ENCODE results near the gene ZC3H8. TPM values are rescaled to one million over a fixed set of nuclear protein-coding genes. Genes with fewer than 3 reads are reported as not detected.

ZC3H8 gene
- total RNA-seq, 2 donors from 2014 or later = 14.3 to 45.8 TPM

- no peak for DNase-seq
- Histone ChIP-seq H3K27ac (no peak overlapping the region), H3K4me1 (no peaks in the 10 kb centered on the region), H3K27me3 (no peaks in the 10 kb centered on the region), H3K9me3 (peaks cover 0 to 4% (median 0%) of the 10 kb centered on the region in 3 donors), H3K4me3 (no peak overlapping the region), H3K36me3 (replicated peaks in 1 of 2; ENCODE audit: insufficient read depth in 1 of 2, low read depth in 2 of 2) (no peaks in the 10 kb centered on the region)
- ATAC-seq = no peak
- WGBS, 2 donors = 71 to 89% methylated on average over 1 of the region's 1 CpG
- intact Hi-C loops (cut with DNase I) = no loop called here
- TF ChIP-seq, protein P1, sequence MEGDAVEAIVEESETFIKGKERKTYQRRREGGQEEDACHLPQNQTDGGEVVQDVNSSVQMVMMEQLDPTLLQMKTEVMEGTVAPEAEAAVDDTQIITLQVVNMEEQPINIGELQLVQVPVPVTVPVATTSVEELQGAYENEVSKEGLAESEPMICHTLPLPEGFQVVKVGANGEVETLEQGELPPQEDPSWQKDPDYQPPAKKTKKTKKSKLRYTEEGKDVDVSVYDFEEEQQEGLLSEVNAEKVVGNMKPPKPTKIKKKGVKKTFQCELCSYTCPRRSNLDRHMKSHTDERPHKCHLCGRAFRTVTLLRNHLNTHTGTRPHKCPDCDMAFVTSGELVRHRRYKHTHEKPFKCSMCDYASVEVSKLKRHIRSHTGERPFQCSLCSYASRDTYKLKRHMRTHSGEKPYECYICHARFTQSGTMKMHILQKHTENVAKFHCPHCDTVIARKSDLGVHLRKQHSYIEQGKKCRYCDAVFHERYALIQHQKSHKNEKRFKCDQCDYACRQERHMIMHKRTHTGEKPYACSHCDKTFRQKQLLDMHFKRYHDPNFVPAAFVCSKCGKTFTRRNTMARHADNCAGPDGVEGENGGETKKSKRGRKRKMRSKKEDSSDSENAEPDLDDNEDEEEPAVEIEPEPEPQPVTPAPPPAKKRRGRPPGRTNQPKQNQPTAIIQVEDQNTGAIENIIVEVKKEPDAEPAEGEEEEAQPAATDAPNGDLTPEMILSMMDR (IDR thresholded peaks at IDR 0.05) = no peak
- no peak for TF ChIP-seq POLR2A (IDR thresholded peaks at IDR 0.05)
Observed at GRCh38 chr2:112197868-112198267, 57.0 kb downstream of the ZC3H8 start.

- DNase-seq (no peak), ATAC-seq (no peak)
- H3K9me3 ChIP-seq = peaks cover 0 to 4% (median 0%) of the 10 kb centered on the region in 3 donors
- no peaks in the 10 kb centered on the region for H3K36me3 ChIP-seq (replicated peaks in 1 of 2; ENCODE audit: insufficient read depth in 1 of 2, low read depth in 2 of 2)
- TF ChIP-seq, protein P1 (IDR thresholded peaks at IDR 0.05) = no peak
- TF ChIP-seq POLR2A (IDR thresholded peaks at IDR 0.05) = no peak
- no peaks in the 10 kb centered on the region for H3K27me3 ChIP-seq
- no peaks in the 10 kb centered on the region for H3K4me1 ChIP-seq
- intact Hi-C loops (cut with DNase I) = no loop called here
- no peak overlapping the region for H3K4me3 ChIP-seq
- no peak overlapping the region for H3K27ac ChIP-seq
Observed at GRCh38 chr2:112195950-112196349, 58.9 kb downstream of the ZC3H8 start.

GRCh38 chr2:112195167-112195766 lies 59.6 kb downstream of the ZC3H8 start:
- 80 to 87% methylated on average over 6 to 8 of the region's 8 CpGs for WGBS, 2 donors

DNA sequence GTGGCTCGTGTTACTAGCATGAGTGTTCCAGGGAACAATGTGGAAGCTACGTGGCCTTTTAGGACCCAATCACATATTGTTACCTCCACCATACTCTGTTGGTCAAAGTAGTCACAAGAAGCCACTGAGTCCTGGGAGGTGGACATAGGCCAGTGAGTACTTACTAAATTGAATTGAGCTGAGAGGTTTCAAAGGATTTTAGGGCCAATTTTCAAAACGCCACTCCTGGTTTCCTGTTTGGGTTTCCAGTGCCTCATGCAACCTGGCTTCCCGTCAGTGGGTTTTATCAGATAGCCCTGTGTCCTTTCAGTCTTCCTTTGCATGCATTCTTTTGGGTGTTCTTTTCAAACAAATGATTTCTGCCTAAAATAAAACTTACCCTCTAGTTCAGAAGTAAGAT lies 60.4 kb downstream of the ZC3H8 start:
- intact Hi-C loops (cut with DNase I) = no loop called here
- H3K27me3 ChIP-seq = no peaks in the 10 kb centered on the region
- H3K9me3 ChIP-seq = peaks cover 0 to under 1% (median 0%) of the 10 kb centered on the region in 3 donors
- no peak overlapping the region for H3K27ac ChIP-seq
- no peak overlapping the region for H3K4me3 ChIP-seq
- ATAC-seq = no peak
- no peak for TF ChIP-seq POLR2A (IDR thresholded peaks at IDR 0.05)
- TF ChIP-seq, protein P1 (IDR thresholded peaks at IDR 0.05) = no peak
- H3K36me3 ChIP-seq (replicated peaks in 1 of 2; ENCODE audit: insufficient read depth in 1 of 2, low read depth in 2 of 2) = no peaks in the 10 kb centered on the region
- DNase-seq = no peak
- H3K4me1 ChIP-seq = no peaks in the 10 kb centered on the region
- WGBS, 2 donors = 79 to 83% methylated on average over 3 to 4 of the region's 4 CpGs

More at GRCh38 chr2:112195167-112195766, 59.6 kb downstream of the ZC3H8 start:
- intact Hi-C loops (cut with DNase I) = no loop called here
- no peak overlapping the region for H3K27ac ChIP-seq
- H3K9me3 ChIP-seq = peaks cover 0 to 4% (median 0%) of the 10 kb centered on the region in 3 donors
- ATAC-seq = no peak
- H3K4me1 ChIP-seq = no peaks in the 10 kb centered on the region
- DNase-seq = no peak
- no peak overlapping the region for H3K4me3 ChIP-seq
- TF ChIP-seq, protein P1 (IDR thresholded peaks at IDR 0.05) = no peak
- TF ChIP-seq POLR2A (IDR thresholded peaks at IDR 0.05) = no peak
- H3K36me3 ChIP-seq (replicated peaks in 1 of 2; ENCODE audit: insufficient read depth in 1 of 2, low read depth in 2 of 2) = no peaks in the 10 kb centered on the region
- H3K27me3 ChIP-seq = no peaks in the 10 kb centered on the region

DNA sequence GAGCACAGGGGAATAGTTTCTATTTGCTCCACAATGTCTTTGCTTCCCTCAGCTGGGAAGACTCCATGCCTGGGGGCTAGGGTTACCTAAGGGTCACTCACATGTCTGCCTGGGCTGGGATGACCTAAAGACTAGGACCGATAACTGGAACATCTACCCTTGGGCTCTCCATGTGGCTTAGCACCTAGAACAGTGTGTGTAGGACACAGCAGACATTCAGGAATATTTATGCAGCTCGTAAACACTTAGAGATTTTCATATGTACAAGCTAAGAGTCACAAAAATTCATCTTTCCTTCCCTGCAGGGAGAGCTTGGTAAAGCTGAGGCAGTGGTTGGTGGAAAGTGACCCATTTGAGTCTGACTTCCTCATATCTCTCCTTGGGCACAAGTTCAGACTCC lies 60.8 kb downstream of the ZC3H8 start:
- TF ChIP-seq, protein P1 (IDR thresholded peaks at IDR 0.05) = no peak
- Histone ChIP-seq H3K4me3 (no peak overlapping the region), H3K27ac (no peak overlapping the region), H3K27me3 (no peaks in the 10 kb centered on the region), H3K36me3 (replicated peaks in 1 of 2; ENCODE audit: insufficient read depth in 1 of 2, low read depth in 2 of 2) (no peaks in the 10 kb centered on the region), H3K9me3 (no peaks in the 10 kb centered on the region), H3K4me1 (no peaks in the 10 kb centered on the region)
- DNase-seq (no peak), ATAC-seq (no peak)
- WGBS, 2 donors = 76 to 83% methylated on average over 2 of the region's 2 CpGs
- intact Hi-C loops (cut with DNase I) = no loop called here
